K562 (cell line): ENCODE results near the gene NACC1. TPM values are rescaled to one million over a fixed set of nuclear protein-coding genes. Genes with fewer than 3 reads are reported as not detected.

Source experiments
- EP300 ChIP-seq: IDR thresholded peaks from 2 replicates; pipeline ENCODE4 v1.6.1; 2012; ENCODE audit warnings: low read length, improper control_type of control experiment
- HBP1 ChIP-seq: fragments of 450-650 bp; formaldehyde crosslinking; IDR thresholded peaks from 2 replicates; pipeline ENCODE4 v1.4.0; 2022; ENCODE audit warnings: missing genetic modification characterization
- MBD1 ChIP-seq: fragments of 250-450 bp; sonication (Bioruptor Pico); IDR thresholded peaks from 2 replicates; pipeline ENCODE4 v1.8.0; 2022; ENCODE audit warnings: inconsistent platforms
- MED1 ChIP-seq: sonication (generic); formaldehyde crosslinking; IDR thresholded peaks from 2 replicates; pipeline ENCODE4 v1.8.1; 2023; ENCODE audit warnings: missing genetic modification reagents, borderline replicate concordance
- PRPF4 ChIP-seq: fragments of 200-400 bp; formaldehyde crosslinking; IDR thresholded peaks from one replicate; pipeline ENCODE4 v1.6.1; 2017; ENCODE audit warnings: low read length, low read depth, mild to moderate bottlenecking; ENCODE audit not compliant: insufficient read depth, poor library complexity, severe bottlenecking
- RBM25 ChIP-seq: fragments of 200-400 bp; formaldehyde crosslinking; IDR thresholded peaks from 2 replicates; pipeline ENCODE4 v1.6.1; 2018; ENCODE audit warnings: low read length, low read depth, moderate library complexity; ENCODE audit not compliant: severe bottlenecking
- SFPQ ChIP-seq: fragments of 200-400 bp; formaldehyde crosslinking; IDR thresholded peaks from 2 replicates; pipeline ENCODE4 v1.6.1; 2017; ENCODE audit warnings: mild to moderate bottlenecking, low read depth, low read length, moderate library complexity
- SOX6 ChIP-seq: fragments of 450-650 bp; IDR thresholded peaks from 2 replicates; pipeline ENCODE4 v1.6.1; 2014; ENCODE audit warnings: mild to moderate bottlenecking
- SREBF2 ChIP-seq: sonication (generic); formaldehyde crosslinking; IDR thresholded peaks from 2 replicates; pipeline ENCODE4 v1.4.0; 2020; ENCODE audit warnings: mild to moderate bottlenecking, missing genetic modification reagents
- TCFL5 ChIP-seq: fragments of 250-450 bp; sonication (Bioruptor Pico); conservative IDR thresholded peaks from 2 replicates; pipeline ENCODE4 v1.6.1; 2021; ENCODE audit warnings: mild to moderate bottlenecking, moderate library complexity, matching md5 sums
- ZBTB8A ChIP-seq: fragments of 450-650 bp; IDR thresholded peaks from 2 replicates; pipeline ENCODE4 v1.6.1; 2018; ENCODE audit warnings: mild to moderate bottlenecking, moderate library complexity; ENCODE audit not compliant: partially characterized antibody
- ZNF24 ChIP-seq: fragments of 450-650 bp; IDR thresholded peaks from 2 replicates; pipeline ENCODE4 v1.6.1; 2016
- ZNF282 ChIP-seq: sonication (generic); formaldehyde crosslinking; IDR thresholded peaks from 2 replicates; pipeline ENCODE4 v1.8.1; 2023; ENCODE audit warnings: missing genetic modification reagents
- ZNF551 ChIP-seq: fragments of 250-450 bp; sonication (Bioruptor Pico); IDR thresholded peaks from 2 replicates; pipeline ENCODE4 v1.5.0; 2021; ENCODE audit warnings: mild to moderate bottlenecking, moderate library complexity
- ZNF584 ChIP-seq: fragments of 200-800 bp; sonication (Bioruptor generic); IDR thresholded peaks from 2 replicates; pipeline ENCODE4 v1.6.1; 2016; ENCODE audit warnings: low read depth, mild to moderate bottlenecking, missing genetic modification characterization, missing compliant biosample characterization
- polyA plus RNA-seq, 8 experiments: library from polyadenylated mRNA; depleted of rRNA in 4 of 8; stranded (reverse) in 5 of 8; unstranded in 3 of 8; fragments of >200 nt; fragmentation: Nextera tagmentation in 2 of 8; fragmentation: Illumina TruSeq in 1 of 8; extraction: Ambion mirVana in 2 of 8; extraction: Trizol in 1 of 8; gene quantifications; 2 replicates each; pipeline versions ENCODE4 v1.2.1 to v1.2.3, GENCODE V29; 2011 to 2014; ENCODE audit warnings: inconsistent platforms in 1 of 8, missing spikeins in 1 of 8
- total RNA-seq, 7 experiments: library from RNA; depleted of rRNA in 6 of 7; stranded (reverse); fragments of >200 nt in 6 of 7; fragmentation: Illumina TruSeq in 2 of 7; extraction: Trizol in 2 of 7; gene quantifications; 2 replicates each; pipeline versions ENCODE4 v1.2.1 to v1.2.3, GENCODE V29; 2011 to 2021; ENCODE audit warnings: low replicate concordance in 1 of 7
- TF ChIP-seq, protein P1 (sequence below): sonication (generic); formaldehyde crosslinking; IDR thresholded peaks from 2 replicates; pipeline ENCODE4 v1.9.0; 2022; ENCODE audit warnings: mild to moderate bottlenecking, missing genetic modification reagents
- TF ChIP-seq, protein P2 (sequence below): fragments of 450-650 bp; formaldehyde crosslinking; IDR thresholded peaks from 2 replicates; pipeline ENCODE4 v1.4.0; 2022; ENCODE audit warnings: missing genetic modification characterization
- TF ChIP-seq, protein P3 (sequence below): sonication (generic); formaldehyde crosslinking; IDR thresholded peaks from 2 replicates; pipeline ENCODE4 v1.4.0; 2020; ENCODE audit warnings: mild to moderate bottlenecking, missing genetic modification reagents

Gene NACC1
- total and polyA plus RNA-seq, 9 of the 15 experiments (the other 6 are each of a cell fraction or from before 2014, with no cell fraction given) = 0.04 to 96.6 (median 25.8) TPM

GRCh38 chr19:13155472-13156359, 37.7 kb downstream of the NACC1 start (continued):
- TF ChIP-seq ZNF584 (CRISPR knock-in tag) (no peak), PRPF4 (peak; percentile 79), EP300 (no peak), SOX6 (peak; percentile 84), ZNF282 (CRISPR knock-in tag) (no peak), ZNF551 (CRISPR knock-in tag) (peak; percentile 83; the same call in 1 of the 2 replicates), TCFL5 (CRISPR knock-in tag) (no peak), SFPQ (no peak), HBP1 (CRISPR knock-in tag) (no peak), MBD1 (no peak), RBM25 (no peak), MED1 (CRISPR knock-in tag) (no peak), ZBTB8A (no peak), SREBF2 (no peak), ZNF24 (no peak)
- TF ChIP-seq, protein P1, sequence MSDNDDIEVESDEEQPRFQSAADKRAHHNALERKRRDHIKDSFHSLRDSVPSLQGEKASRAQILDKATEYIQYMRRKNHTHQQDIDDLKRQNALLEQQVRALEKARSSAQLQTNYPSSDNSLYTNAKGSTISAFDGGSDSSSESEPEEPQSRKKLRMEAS = peak; percentile 46
- TF ChIP-seq, protein P2, sequence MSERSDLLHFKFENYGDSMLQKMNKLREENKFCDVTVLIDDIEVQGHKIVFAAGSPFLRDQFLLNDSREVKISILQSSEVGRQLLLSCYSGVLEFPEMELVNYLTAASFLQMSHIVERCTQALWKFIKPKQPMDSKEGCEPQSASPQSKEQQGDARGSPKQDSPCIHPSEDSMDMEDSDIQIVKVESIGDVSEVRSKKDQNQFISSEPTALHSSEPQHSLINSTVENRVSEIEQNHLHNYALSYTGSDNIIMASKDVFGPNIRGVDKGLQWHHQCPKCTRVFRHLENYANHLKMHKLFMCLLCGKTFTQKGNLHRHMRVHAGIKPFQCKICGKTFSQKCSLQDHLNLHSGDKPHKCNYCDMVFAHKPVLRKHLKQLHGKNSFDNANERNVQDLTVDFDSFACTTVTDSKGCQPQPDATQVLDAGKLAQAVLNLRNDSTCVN (CRISPR knock-in tag) = no peak
- TF ChIP-seq, protein P3, sequence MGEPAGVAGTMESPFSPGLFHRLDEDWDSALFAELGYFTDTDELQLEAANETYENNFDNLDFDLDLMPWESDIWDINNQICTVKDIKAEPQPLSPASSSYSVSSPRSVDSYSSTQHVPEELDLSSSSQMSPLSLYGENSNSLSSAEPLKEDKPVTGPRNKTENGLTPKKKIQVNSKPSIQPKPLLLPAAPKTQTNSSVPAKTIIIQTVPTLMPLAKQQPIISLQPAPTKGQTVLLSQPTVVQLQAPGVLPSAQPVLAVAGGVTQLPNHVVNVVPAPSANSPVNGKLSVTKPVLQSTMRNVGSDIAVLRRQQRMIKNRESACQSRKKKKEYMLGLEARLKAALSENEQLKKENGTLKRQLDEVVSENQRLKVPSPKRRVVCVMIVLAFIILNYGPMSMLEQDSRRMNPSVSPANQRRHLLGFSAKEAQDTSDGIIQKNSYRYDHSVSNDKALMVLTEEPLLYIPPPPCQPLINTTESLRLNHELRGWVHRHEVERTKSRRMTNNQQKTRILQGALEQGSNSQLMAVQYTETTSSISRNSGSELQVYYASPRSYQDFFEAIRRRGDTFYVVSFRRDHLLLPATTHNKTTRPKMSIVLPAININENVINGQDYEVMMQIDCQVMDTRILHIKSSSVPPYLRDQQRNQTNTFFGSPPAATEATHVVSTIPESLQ (CRISPR knock-in tag) = no peak
